ENCODE data around the gene ASAP3.

ASAP3 gene

DNA sequence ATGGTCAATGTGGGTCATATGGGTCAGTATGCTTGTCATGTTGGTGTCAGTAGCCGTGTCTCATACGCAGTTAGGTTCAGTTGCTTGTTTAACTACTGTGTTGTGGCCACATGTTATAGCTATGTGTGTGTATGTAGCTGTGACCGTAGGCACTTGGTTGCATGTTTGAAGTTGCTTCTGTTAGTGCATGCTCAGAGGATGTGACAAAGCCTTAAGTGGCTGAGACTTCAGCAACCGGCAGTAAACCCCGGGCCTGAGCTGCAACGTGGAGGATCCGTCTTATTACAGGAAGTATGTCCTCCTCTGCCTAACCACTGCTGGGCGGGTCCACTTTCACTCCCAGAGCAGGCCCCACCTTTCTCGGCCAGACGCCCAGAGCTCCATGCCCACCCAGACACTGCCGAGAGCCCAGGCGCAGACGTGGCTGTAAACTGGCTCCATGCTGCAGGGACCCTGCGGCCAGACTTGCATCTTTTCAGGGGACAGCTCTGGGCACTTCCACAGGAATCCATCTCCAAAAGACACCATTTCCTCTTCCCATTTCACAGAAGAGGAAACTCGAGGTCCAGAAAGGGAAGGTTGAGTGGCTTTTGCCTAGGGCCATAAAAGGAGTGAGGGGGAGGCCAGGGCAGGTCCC, 61.6 kb downstream of the ASAP3 start:
- DNase-seq = no peak

DNA sequence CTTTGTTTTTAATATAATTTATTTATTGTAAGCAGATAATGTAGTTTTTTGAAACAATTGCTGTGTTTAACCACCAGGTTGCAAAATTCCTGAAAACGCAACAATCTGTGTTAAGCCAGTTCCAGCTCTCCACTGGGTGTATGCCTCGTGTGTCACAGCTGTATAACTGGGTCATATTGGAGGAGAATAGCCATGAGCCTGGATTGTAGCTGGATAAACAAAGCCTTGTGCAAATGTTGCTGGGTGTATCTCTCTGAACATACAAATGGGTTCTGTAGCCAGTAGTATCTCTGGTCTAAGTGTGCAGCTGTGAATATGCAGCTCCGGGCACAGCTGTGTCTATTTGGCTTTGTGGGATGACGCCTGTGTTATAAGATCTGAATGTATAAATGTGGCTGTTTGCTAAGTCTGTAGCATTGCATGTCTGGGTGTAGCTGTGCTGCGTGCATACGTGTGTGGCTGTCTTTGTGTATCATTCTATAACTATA, 62.2 kb downstream of the ASAP3 start:
- DNase-seq = no peak

DNA sequence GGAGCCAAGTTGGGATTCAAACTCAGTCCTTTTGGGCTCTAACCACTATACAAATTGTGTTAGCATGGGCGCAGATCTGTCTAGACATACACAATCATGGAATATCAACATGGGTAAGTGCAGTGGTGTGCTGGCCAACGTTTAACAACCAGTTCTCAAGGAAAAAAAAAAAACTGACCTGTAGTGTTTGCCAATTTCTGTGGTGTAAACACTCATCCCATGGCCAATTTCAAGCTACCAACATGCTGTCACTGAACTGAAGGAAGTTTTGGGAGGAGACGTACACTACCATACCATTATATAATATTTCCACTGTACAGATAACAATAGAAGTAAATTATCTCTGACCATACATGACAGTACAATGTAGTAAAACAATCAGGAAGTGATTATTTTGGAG, 62.6 kb downstream of the ASAP3 start:
- DNase-seq = no peak

DNA sequence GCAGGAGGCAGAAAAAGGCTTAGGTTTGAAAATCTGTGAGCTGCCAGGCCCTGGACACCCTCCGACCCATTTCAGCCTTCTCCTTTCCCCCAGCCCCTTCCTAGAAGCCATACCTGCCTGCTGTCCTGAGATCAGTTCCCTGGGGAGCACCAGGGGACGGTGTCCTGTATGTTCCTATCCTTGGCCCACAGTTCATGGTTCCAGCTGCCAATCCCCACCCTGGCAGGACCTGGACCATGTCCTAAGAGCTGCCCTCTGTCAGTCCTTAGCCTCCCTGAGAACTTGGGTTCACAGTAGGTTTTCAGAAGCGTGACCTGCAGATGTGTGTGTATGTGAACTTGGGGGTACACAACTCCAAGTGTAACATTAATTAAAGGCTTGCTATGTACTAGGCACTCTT, 63.2 kb downstream of the ASAP3 start:
- no peak for DNase-seq

DNA sequence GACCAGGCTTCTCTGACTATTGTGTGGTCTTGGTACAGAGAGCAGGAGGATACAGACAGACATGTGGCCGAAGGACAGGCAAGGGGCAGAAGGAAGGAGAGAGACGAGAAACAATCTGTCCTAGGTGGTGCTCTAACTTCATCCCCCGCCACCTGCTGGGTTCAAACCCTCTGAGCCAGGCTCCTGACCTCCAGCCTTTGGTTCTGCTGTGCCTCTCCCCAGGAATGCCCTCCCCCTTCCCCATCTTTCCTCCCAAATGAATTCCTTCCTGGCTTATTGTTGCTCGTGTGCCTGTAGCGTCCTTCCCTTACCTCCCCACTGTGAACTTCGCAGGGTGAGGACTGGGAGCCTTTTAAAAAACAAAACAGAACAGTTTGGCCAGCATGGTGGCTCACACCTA, 64.8 kb downstream of the ASAP3 start:
- DNase-seq = no peak

DNA sequence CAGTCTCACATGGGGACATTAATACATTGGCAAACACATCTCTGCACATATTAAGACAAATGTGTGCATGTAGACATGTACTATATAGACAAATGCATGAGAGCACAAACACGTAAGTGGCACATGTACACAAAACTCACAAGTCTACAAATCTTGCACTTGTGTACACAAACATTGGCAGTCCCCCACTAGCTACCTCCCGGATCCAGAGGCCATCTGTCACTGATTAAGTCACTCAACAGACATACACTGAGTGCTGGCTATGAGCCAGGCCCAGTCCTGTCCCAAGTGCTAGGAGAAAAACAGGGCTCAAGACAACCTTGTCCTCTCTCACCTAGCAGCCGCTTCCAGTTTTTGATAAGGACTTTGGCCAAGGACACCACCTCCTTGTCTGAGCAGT, 66.4 kb downstream of the ASAP3 start:
- DNase-seq = peak; percentile 9

DNA sequence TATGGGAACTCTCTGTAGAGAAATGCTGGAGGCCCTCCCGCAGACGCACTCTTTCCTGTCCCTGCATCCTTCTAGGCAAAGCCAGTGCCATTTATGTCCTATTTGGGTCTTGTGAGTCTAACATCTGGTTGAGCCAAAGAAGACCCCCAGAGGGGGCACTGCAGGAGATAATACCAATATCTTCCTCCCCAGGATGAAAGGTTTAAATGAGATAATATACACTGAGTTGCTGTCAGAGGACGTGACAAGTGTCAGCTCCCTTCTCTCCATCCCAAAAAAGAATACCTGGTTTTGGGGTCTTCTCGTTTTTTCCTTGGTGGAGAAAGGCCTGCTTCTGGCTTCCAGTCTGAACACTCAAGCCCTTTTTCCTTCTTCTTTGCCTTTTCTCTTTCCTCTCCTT, 67.0 kb downstream of the ASAP3 start:
- no peak for DNase-seq

DNA sequence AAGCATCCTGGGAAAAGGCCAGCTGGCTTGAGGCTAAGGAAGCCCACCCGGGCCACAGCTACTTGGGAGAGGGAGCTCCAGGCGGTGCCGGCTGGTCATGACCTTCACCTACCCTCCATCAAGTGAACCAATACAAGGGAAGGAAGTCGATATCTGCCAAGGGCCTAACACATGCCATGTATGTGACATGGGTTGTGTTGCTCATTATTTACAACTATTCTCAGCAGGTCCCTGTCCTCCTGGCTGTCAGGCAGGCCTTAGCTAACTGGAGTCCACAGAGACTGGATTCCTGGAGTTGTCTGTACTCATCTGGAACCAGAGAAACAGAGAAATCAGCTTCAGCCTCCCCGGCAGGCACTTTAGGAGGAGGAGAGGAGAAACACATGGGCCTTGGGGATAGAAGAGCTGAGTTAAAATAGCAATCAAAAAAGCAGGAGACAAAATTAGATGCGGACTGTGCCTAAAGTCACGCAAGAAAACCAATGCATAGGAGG, 75.1 kb downstream of the ASAP3 start:
- no peak for DNase-seq

DNA sequence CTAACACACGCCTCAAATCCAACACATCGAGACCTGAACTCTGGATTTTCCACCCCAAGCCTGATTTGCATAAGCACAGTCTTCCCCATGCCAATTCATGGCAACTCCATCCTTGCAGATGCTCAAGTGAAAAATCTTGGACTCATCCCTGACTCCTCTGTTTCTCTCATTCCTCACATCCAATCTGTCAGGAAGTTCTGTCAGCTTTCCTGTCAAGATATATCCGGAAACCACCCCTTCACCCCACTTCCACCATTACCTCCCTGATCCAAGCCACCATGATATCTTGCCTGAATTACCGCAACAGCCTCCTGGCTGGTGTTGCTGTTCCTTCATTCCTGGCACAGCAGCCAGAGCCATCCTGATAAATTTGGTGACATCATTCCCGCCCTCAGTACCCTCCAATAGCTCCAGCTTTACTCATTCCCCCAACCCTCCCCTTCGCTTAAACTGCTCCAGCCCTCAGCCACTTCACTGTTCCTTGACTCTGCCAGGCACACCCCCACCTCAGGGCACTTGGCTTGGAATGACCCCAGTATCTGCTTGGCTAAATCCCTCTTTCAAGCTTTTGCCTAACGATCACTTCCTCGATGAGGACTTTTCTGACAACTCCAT, 76.9 kb downstream of the ASAP3 start:
- no peak for DNase-seq

DNA sequence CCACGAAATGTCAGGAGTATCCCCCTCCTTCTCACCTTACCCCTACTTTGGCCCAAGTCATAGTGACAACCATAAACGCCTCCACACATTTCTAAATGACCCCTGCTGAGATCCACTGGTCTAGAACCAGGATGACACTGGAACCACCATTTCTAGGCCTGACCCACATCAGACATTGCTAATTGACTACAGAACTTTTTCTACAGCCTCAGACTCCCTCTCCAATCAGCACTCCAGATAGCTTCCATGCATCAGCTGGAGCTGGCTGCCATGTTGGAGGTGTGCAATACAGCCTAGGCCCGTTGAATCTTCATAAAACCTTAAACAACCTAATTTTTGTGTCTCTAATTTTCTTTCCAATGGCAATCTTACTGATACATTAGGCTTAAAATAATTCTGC, 78.0 kb downstream of the ASAP3 start:
- no peak for DNase-seq

DNA sequence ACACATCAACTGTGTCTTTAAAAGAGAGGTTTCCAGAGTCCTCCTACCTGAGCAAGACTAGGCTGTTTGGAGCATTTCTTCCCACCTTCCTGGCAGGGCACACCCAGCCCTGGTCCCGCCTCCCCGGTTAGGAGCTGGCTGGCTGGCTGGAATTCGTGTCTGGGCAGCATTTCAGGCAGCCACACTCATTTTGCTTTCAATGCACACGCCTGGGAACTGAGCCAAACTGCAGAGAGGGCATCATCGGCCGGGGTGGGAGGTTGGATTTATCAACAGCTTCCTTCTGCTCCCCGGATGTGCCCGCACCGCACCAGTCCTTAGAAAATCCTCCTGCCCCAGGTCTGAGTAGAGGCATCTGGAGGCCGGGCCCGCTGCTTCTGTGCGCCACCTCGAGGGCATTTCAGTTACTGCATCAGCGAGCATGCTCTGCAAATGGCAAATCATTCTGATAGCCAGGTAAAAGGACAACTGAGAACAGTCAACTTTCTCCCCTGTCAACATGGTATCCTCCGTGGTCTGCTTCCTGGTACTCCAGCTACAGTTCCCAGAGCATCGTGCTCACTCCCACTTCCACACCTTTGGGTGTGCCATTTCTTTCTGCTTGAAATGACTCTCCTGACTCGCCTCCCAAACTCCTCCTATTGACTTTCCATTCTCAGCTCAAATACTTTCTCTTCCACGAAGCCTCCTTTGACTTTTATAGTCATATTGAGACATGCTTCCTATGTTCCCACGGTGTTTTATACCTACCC, 80.1 kb downstream of the ASAP3 start:
- peak; percentile 97 for DNase-seq

DNA sequence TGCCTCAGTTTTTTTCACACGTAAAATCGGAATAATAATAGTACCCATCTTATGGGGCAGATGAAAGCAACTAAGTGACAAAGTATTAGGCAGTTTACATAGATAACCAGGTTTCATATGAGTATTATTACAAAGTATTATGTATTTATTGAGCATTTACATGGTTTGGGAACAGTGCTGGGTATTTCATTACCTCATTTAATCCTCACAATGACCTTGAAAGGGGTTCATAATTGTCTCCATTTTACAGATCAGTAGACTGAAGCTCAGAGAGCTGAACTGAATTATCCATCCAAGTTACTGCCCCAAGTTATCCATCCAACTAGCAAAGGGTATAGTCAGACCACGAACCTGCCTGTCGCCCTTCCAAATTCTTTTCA, 80.6 kb downstream of the ASAP3 start:
- no peak for DNase-seq

DNA sequence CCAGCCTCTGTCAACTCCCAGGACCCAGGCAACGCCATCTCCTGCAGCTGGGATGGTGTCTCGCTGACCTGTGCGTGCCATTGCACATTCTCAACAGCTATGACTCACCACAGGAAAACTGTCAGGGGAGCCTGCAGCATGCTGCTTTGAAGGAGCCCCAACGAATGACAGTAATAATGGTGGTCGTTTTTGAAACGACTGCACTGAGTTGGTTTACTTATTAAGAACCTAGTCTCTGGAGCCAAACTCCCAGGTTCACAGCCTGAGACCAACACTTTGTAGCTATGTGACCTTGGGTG, 81.0 kb downstream of the ASAP3 start:
- no peak for DNase-seq

DNA sequence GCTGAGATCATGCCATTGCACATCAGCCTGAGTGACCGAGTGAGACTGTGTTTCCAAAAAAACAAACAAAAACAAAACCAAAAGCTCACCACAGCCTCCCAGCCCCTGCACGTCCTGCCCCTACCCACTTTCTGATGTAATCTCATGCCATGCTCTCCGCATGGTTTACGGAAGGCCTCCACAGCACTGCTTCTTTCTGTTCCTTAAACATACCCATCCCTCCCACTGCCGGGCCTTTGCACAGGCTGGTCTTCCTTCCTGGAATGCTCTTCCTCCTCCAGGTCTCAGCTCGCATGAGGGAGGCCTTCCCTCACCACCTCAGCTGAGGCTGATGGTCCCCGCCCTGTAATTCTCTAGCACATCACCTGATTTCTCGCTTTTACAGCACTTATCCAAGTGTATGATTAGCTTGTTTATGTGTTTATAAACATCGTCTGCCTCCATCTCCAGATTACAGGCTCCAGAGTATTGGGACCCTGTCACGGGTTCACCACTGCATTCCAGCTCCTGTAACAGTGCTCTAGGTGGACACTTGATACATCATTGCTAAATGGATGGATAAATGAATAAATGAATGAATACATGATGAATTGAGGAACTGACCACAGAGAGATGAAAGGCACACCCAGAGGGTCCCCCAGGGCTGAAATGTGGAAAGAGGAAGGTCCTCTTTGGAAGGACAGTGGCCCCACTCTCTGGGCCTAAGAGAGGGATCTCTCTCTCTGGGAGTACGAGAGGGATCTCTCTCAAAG, 81.5 kb downstream of the ASAP3 start:
- DNase-seq = no peak

DNA sequence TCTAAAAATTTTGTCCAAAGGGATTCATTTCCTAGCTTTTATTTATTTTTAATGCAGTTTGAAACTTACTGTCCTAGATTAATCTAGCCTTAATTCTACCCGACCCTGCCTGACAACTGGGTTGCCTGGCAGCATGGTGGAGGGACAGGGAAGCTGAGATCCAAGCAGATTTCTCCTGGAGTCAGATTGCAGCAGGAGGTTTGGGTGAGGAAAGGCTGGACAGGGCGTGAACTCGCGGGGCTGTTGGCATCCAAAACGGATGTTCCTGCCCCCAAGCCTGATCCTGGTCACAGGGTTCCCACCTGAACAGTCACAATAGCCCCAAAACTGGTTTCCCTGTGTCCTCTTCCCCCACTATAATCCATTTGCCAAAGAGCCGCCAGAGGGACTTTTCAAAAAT, 82.7 kb downstream of the ASAP3 start:
- no peak for DNase-seq

DNA sequence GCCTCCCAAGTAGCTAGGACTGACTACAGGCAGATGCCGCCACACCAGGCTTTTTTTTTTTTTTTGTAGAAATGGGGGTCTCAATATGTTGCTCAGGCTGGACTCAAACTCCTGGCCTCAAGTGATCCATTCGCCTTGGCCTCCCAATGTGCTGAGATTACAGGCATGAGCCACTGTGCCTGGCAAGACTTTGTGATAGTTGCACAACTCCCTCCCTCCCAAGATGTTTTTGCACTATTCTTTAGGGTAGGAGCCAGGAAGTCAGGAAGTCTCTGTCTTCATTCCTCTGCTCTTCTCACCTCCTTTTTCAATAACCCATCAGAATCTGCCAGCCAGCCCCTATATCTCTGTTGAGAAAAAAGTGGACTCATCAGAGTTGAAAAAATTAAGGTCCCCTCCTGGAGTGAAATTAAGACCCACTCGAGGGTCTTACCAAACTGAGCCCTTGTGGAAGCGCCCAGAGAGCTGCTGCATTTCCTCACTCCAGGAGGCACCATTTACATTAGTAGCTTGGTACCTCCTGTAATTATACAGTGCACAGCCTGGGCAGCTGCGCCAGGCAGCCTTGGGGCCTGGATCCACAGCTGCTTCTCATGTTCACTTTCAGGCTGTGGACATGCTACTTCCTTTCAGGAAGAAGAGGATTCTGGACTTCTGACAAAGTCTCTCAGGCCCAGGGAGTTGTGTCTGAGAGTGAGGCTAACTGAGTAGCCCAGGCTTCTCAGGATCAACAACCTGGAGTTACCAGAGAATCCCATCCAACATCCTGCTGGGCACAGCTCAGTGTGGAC, 83.5 kb downstream of the ASAP3 start:
- no peak for DNase-seq

DNA sequence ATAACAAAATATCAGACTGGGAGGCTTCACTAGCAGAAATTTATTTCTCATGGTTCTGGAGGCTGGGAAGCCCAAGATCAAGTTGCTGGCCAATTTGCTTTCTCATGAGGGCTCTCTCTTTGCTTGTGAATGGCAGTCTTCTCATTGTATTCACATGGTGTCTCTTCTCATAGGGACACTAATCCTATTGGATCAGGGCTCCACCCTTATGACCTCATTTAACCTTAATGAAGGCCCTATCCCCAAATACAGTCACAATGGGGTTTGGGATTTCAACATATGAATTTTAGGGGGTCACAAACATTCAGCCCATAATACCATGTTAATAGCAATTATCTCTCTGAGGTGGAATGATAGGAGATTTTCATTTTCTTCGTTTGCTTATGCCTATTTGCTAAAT, 84.8 kb downstream of the ASAP3 start:
- no peak for DNase-seq

DNA sequence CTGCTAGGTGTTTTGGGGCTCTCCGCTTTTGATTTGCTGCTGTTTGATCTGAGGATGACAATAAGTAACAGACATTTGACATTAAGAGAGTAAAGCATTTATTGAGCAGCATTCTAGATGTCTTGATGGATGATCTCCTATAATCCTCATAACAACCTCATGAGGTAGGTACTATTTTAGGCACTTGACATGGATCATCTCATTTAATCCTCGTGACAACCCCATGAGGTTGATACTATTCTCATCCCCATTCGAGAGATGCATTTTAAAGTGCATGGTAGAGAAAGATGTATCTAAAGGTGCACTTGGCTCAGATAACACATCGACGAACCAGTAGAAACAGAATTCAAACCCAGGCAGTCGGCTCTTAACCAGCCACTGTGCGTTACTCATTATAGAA, 86.1 kb downstream of the ASAP3 start:
- DNase-seq = no peak

DNA sequence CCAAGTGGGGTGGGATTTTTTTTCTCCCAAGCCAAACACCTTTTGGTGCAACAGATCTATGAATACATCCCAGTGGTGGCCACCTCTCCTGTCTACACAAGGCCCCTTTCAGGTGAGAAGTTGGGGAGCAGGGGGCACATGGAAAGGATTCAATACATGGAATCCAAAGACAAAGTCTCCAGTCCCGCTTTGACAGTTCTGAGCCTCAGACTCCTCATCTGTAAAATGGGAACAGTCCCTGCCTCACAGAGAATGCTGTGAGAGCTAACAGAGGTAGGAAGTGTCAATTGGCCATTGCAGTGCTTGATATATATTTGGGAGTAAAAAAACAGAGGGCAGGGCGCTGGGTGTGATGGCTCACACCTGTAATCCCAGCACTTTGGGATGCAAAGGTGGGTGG, 87.6 kb downstream of the ASAP3 start:
- DNase-seq = no peak

DNA sequence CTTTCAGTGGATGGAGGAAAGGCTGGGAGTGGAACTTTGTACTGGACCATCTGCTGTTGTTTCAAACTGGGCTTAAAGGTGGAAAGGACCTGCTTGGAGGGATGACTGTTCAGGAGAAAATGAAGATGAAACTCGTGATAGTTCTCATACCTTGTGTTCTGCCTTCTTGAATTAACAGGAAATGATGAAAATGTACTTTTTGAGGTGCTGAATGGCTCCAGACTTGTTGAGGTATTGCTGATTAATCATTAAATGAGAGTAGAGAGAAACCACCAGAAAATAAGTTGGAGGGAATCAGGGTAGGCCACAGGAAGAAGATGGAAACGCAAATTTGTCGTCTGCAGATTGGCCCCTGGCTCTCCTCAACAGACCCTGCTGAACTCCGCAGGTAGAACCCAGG, 88.1 kb downstream of the ASAP3 start:
- no peak for DNase-seq

DNA sequence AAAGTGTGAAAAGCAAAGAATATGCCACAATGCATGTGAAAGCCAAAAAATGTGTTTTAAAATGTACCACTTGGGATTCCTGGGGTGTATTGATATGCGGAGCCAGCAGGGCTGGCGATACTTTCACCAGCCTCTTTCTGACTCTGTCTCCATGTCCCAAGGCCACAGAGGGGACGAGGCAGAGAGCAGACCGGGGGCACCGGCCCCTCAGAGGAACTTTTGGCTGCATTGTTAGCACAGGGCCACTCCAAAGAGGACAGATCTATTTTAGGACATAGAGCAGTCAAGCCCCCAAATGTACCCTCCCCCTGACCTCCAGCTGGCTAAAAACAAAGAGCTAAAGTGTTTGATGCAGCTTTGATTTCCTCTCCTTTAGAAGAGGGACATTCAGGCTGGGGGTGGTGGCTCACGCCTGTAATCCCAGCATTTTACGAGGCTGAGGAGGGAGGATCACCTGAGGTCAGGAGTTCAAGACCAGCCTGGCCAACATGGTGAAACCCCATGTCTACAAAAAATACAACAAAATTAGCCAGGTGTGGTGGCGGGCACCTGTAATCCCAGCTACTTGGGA, 88.7 kb downstream of the ASAP3 start:
- DNase-seq = no peak

DNA sequence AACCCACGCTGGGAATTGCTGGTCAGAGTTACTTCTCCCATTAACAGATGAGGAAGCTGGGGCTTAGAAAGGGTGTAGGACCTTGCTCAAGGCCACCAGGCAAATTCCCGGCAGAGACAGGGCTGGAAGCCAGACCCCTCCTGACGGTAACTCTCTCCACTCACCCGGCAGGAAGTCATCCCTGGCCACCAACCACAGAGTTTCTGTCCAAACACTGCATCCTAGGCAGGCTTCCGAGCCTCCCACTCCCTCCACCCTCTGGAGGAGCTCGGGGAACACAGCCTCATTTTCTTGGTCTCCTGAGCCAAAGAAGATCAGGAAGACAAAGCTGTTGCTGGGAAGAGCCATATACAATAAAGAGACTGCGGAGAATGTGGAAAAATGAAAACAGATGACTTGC, 89.3 kb downstream of the ASAP3 start:
- no peak for DNase-seq

DNA sequence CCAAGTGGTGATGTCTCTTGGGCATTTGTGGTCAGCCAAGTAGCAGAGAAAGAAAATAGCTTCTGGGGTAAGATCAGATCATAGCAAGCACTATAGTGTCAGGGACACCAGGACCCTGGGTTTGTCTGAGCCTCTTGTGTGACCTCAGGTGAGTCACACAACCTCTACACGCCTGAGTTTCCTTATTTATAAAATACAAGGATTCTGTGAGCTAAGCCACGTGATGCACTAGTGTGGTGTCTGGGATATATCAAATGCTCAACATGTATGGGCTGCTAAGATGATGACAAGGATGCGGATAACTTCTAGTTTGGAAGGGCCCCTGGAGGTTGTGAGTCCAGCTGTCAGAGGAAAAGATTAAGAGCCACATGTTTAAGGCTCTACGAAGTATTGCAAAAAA, 89.8 kb downstream of the ASAP3 start:
- DNase-seq = no peak
